ENCODE results near the gene PPIL1.
"Not testable (repeated sequence)": the region's sequence is repeated elsewhere in the genome, so short reads cannot be mapped to it uniquely, and the experiment has no call there.

Gene PPIL1

GRCh38 chr6:36815962-36816735 is 58.5 kb downstream of the PPIL1 start:
- no peak for DNase-seq (ENCODE audit: low spot score)

- no peak for DNase-seq (ENCODE audit: low spot score)
Measured at GRCh38 chr6:36814249-36814648, 60.4 kb downstream of the PPIL1 start.

GRCh38 chr6:36813526-36813925 is 61.1 kb downstream of the PPIL1 start:
- DNase-seq (ENCODE audit: low spot score) = no peak

- not testable (repeated sequence) for DNase-seq (ENCODE audit: low spot score)
Measured at GRCh38 chr6:36813047-36813446, 61.6 kb downstream of the PPIL1 start.

GRCh38 chr6:36809941-36810803 is 64.4 kb downstream of the PPIL1 start:
- DNase-seq (ENCODE audit: low spot score) = no peak

- DNase-seq (ENCODE audit: low spot score) = no peak
Measured at GRCh38 chr6:36809156-36809555, 65.4 kb downstream of the PPIL1 start.

GRCh38 chr6:36808634-36809033 is 66.0 kb downstream of the PPIL1 start:
- no peak for DNase-seq (ENCODE audit: low spot score)

GRCh38 chr6:36807750-36808149 is 66.9 kb downstream of the PPIL1 start:
- no peak for DNase-seq (ENCODE audit: low spot score)

- no peak for DNase-seq (ENCODE audit: low spot score)
Measured at GRCh38 chr6:36807143-36807542, 67.5 kb downstream of the PPIL1 start.

- no peak for DNase-seq (ENCODE audit: low spot score)
Measured at GRCh38 chr6:36805917-36806316, 68.7 kb downstream of the PPIL1 start.

GRCh38 chr6:36805096-36805797 is 69.4 kb downstream of the PPIL1 start:
- no peak for DNase-seq (ENCODE audit: low spot score)
